Left lobe of liver (tissue), 2 donors: ENCODE results near the gene STK17B. TPM values are rescaled to one million over a fixed set of nuclear protein-coding genes. Genes with fewer than 3 reads are reported as not detected.
"Not testable (repeated sequence)": the region's sequence is repeated elsewhere in the genome, so short reads cannot be mapped to it uniquely, and the experiment has no call there.

Source experiments
- ATAC-seq: fragments of 200-7000 bp; cut with Tn5 transposase; one replicate; pipeline ENCODE4 v1.9.1; 2020; ENCODE audit warnings: mild to moderate bottlenecking, moderate library complexity
- DNase-seq: peaks from one replicate; pipeline ENCODE4 v3.0.0-alpha.2; 2020; ENCODE audit warnings: low spot score
- total RNA-seq: library from RNA; stranded (reverse); gene quantifications from one replicate; pipeline ENCODE4 v1.2.1, GENCODE V29; 2021
- donor health status: DM: no; HTN: no; CAD: no; lungs with moderate emphysema.
- donor health status: DM: no; HTN: yes; CAD: no.

The STK17B gene
- total RNA-seq, result 1.5 TPM

GRCh38 chr2:196171248-196171871 is at the start of gene STK17B:
Gene STK17B (minus strand): TSS chr2:196171578. CDS start chr2:196163383, 8,195 bp downstream.
- DNase-seq (peak; percentile 90), ATAC-seq (peak; percentile 96)

- DNase-seq (no peak), ATAC-seq (no peak)
Observed at GRCh38 chr2:196220671-196221070, 49.3 kb upstream of the STK17B start.

GRCh38 chr2:196219671-196220070 is 48.3 kb upstream of the STK17B start:
- DNase-seq, result no peak
- ATAC-seq, result peak; percentile 36

GRCh38 chr2:196218106-196218505 is 46.7 kb upstream of the STK17B start:
- ATAC-seq, result no peak
- DNase-seq, result no peak

- DNase-seq, result no peak
- no peak for ATAC-seq
Observed at GRCh38 chr2:196217116-196217515, 45.7 kb upstream of the STK17B start.

- no peak for DNase-seq
- no peak for ATAC-seq
Observed at GRCh38 chr2:196215376-196215775, 44.0 kb upstream of the STK17B start.

GRCh38 chr2:196214156-196214555 is 42.8 kb upstream of the STK17B start:
- ATAC-seq (no peak), DNase-seq (no peak)

- no peak for ATAC-seq
- no peak for DNase-seq
Observed at GRCh38 chr2:196213252-196213980, 42.0 kb upstream of the STK17B start.

- ATAC-seq (no peak), DNase-seq (no peak)
Observed at GRCh38 chr2:196208915-196209314, 37.5 kb upstream of the STK17B start.

- DNase-seq (no peak), ATAC-seq (no peak)
Observed at GRCh38 chr2:196206804-196207203, 35.4 kb upstream of the STK17B start.

GRCh38 chr2:196205881-196206435 is 34.6 kb upstream of the STK17B start:
- no peak for DNase-seq

GRCh38 chr2:196205011-196205766 is 33.8 kb upstream of the STK17B start:
- ATAC-seq (no peak), DNase-seq (no peak)

More at GRCh38 chr2:196205881-196206435, 34.6 kb upstream of the STK17B start:
- no peak for ATAC-seq

- no peak for DNase-seq
- no peak for ATAC-seq
Observed at GRCh38 chr2:196201229-196202009, 30.0 kb upstream of the STK17B start.

- no peak for ATAC-seq
- DNase-seq, result no peak
Observed at GRCh38 chr2:196200557-196200956, 29.2 kb upstream of the STK17B start.

GRCh38 chr2:196195758-196196157 is 24.4 kb upstream of the STK17B start:
- ATAC-seq, result no peak

GRCh38 chr2:196195302-196195701 is 23.9 kb upstream of the STK17B start:
- DNase-seq (no peak), ATAC-seq (no peak)

More at GRCh38 chr2:196195758-196196157, 24.4 kb upstream of the STK17B start:
- DNase-seq, result no peak

- DNase-seq (no peak), ATAC-seq (no peak)
Observed at GRCh38 chr2:196191541-196191940, 20.2 kb upstream of the STK17B start.

- no peak for DNase-seq
- no peak for ATAC-seq
Observed at GRCh38 chr2:196187898-196188458, 16.6 kb upstream of the STK17B start.

- not testable (repeated sequence) for ATAC-seq, DNase-seq
Observed at GRCh38 chr2:196187175-196187700, 15.9 kb upstream of the STK17B start.
